NCI-H526 treated with DMSO at 0.1 percent for 48 hours (cell line): ENCODE results near the gene FOSL2.

ENCODE experiments used
- DNase-seq: peaks from one replicate; lab custom pipeline; 2025; lab: John Stamatoyannopoulos, UW

Gene FOSL2

GRCh38 chr2:28412625-28413151 is 20.0 kb downstream of the FOSL2 start:
- DNase-seq: no peak

DNA sequence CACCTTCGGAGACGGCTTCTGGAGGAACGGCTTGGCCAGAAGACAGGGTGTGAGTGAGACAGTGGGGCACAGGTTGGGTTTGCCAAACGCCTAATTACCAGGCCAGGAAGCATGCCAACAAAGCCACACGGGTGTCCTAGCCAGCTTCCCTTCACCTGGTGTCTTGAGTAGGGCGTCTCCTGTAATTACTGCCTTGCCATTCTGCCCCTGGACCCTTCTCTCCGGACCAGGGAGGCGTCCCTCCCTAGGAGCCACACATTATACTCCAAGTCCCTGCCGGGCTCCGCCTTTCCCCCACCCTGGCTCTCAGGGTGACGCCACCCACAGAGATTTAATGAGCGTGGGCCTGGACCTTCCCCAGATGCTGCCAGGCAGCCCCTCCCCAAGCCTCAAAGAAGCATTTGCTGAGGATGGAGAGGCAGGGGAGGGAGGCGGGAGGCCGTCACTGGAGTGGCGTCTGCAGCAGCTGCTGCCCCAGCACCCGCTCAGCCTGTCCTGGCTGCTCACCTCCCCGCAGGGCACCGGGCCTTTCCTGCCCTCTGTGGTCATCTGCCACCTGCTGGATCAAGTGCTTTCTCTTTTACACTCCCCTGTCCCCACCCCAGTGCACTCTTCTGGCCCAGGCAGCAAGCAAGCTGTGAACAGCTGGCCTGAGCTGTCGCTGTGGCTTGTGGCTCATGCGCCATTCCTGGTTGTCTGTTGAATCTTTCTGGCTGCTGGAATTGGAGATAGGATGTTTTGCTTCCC is 20.7 kb downstream of the FOSL2 start:
- DNase-seq: no peak

DNA sequence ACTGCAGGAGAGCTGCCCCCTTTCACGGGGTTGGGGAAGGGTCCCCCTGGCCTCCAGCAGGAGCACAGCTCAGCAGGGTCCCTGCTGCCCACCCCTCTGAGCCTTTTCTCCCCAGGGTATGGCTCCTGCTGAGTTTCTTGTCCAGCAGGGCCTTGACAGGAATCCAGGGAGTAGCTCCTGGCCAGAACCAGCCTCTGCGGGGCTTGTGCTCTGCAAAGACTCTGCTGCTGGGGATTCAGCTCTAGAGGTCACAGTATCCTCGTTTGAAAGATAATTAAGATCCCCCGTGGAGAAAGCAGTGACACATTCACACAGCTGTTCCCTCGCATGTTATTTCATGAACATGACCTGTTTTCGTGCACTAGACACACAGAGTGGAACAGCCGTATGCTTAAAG is 21.2 kb downstream of the FOSL2 start:
- no peak for DNase-seq

DNA sequence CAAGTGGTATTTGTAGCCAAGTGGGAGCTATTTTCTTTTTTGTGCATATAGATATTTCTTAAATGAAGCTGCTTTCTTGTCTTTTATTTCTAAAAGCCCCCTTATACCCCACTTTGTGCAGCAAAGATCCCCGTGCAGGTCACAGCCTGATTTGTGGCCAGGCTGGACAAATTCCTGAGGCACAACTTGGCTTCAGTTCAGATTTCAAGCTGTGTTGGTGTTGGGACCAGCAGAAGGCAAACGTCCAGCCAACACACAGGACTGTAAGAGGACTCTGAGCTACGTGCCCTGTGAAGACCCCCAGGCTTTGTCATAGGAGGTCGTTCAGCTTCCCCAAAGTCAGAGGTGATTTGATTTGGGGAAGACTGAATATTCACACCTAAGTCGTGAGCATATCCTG is 21.9 kb downstream of the FOSL2 start:
- DNase-seq: no peak

DNA sequence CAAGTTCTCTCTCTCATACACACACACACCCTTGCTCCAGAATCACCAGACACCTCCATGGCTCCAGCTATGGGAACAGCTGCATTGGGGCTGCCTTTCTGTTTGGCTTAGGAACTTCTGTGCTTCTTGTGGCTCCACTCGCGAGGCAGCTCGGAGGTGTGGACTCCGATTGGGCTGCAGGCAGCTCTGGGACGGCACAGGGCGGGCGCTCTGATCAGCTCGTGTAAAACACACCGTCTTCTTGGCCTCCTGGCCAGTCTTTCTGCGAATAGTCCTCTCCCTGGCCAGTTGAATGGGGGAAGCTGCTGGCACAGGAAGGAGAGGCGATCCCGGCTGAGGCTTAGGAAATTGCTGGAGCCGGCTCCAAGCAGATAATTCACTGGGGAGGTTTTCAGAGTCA is 22.4 kb downstream of the FOSL2 start:
- no peak for DNase-seq

DNA sequence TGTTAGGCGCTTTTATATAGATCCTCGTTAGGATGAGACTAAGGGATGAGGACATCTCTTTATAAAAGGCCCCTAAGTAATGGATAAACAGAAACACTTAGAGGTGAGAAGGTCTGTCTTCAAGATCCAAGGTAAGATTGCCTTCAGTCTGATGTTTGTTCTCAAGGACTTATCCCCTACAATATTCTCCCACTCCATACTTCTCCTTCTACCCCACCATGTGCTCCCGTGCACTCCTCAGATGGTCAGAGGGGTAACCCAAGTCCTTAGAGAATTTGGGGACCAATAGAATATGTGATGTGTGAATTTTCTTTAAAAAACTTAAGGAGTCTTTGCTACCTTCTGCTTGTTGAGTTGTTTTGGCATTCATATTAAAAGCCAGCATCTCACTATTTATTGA is 23.1 kb downstream of the FOSL2 start:
- no peak for DNase-seq

GRCh38 chr2:28419003-28419402 is 26.3 kb downstream of the FOSL2 start:
- DNase-seq: no peak

DNA sequence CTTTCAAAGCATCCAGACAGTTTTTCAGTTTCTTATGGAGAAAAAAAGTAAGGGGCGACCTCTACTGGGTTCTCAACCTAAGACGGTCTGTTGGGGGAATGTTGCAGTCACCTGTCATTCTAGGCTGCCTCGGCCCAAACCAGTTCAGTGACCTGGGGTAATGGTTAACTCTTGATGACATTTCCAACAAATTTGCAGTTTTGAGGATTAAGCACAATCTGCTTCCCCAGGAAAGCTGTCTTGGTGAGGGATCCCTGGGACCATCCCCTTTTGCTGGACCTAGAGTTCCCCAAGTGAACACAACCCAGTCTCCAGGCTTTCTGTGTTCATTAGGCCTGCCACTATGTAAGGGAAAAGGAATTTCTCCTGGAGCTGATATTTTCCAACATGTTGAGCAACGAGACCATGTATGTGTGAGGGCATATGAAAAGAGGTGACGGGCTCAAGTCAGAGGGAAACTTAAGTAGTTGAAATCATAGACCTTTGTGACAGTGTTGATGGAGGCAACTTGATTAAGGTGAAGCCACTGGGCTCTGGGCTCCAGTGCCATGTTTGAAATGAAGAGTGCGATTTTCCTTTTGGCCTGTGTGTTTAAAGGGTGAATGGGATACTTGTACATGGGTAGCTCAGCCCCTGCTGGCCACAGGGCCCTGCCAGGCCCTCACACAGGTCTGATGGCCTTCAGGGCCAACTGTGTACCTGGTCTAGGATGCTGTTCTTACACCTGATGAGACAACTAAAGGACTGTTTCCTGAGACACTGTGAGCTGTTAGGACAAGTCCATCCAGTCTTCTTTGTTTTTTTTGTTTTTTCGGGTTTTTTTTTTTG is 27.0 kb downstream of the FOSL2 start:
- no peak for DNase-seq

DNA sequence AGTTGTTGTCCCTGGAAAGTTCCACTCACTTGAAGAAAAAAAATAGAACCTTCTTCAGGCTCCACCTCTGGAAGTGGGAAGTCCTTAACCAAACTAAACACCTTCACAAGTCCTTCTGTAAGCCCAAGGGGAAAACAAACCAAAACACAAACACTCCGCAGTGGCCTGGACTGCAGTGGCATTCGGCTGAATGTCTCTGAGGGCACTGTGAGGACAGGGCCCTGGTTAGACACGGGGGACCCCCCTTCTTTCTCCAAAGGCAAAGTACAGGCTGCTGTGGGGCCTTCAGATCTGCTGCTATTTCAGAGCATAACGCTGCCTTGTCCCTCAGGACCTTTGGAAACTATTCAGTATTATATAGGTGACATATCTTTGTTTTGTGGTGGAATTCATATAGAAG is 28.1 kb downstream of the FOSL2 start:
- no peak for DNase-seq

DNA sequence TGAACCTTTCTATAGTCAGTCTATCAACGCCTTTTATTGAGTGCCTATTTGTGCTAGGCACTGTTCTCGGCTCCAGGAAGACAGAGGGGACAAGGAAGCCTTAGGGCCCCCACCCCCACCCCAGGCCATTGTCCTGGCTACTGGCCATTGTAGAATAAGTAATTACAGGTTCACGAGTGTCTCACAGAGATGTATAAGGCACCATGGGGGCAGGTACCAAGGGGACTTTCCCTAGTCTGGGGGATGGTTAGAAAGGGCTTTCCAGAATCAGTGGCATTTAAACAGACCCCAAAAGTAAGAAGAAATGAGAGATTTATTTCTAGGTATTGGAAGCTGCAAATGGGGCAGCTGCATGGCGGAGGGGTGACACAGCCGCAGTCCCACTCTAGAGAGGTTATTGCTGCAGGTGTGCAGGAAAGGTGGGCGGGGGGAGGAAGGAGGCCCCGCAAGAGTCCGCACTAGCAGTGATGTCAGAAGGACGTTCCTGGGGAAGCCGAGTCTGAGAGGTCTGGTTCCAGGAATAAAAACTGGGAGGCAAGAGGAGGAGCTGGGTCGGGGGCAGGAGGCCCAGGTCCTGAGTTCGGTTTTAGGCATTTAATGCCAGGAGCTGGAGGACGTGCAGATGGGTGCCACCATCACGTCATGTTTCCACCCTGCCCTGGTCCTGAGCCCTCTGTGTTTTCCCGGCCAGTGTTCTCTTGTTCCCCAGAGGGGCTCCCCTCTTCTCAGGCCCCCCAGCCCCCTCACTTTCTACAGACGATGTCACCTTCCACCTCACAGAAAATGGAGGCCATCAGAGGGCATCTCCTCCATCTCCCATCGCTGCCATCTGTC is 30.5 kb downstream of the FOSL2 start:
- no peak for DNase-seq

GRCh38 chr2:28423856-28424605 is 31.4 kb downstream of the FOSL2 start:
- DNase-seq: no peak

GRCh38 chr2:28424799-28425463 is 32.3 kb downstream of the FOSL2 start:
- no peak for DNase-seq

- no peak for DNase-seq
Measured at GRCh38 chr2:28425464-28425835, 32.8 kb downstream of the FOSL2 start.

DNA sequence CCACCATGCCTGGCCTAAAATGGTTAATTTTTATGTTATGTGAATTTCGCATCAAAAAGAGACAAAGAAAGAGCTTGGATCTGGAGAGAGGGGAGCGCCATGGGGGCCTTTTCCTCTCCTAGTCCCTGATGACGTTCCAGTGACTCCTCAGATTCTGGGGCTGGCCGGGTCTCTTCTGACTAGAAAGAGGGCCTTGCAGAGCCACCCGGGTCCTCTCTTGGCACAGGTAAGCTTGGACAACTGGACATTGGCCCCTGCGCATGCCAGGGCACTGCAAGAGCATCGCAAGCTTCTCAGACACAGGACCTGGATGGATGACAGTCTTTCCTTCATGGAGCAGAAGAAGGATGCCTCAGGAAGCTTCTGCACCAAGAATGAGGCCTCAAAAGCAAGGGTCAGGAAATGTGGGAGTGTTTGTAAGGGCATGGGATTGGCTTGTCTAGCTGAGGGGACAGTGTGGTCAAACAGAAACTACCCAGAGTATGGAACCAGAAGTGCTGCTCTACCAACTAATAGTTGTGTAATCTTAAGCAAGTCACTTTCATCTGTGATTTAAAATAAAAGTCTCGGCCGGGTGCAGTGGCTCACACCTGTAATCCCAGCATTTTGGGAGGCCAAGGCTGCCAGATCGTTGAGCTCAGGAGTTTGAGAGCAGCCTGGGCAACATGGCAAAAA is 35.2 kb downstream of the FOSL2 start:
- no peak for DNase-seq

DNA sequence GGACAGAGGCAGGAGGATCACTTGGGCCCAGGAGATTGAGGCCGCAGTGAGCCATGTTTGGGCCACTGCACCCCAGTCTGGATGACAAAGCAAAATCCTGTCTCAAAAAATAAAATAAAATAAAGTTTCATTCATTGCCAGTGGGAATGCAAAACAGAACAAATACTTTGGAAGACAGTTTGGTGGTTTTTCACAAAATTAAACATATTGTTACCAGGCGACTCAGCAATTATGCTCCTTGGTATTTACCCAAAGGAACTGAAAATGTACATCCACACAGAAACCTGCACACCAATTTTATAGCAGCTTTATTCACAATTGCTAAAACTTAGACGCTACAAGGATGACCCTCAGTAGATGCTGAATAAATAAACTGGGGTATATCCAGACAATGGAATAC is 35.8 kb downstream of the FOSL2 start:
- no peak for DNase-seq

DNA sequence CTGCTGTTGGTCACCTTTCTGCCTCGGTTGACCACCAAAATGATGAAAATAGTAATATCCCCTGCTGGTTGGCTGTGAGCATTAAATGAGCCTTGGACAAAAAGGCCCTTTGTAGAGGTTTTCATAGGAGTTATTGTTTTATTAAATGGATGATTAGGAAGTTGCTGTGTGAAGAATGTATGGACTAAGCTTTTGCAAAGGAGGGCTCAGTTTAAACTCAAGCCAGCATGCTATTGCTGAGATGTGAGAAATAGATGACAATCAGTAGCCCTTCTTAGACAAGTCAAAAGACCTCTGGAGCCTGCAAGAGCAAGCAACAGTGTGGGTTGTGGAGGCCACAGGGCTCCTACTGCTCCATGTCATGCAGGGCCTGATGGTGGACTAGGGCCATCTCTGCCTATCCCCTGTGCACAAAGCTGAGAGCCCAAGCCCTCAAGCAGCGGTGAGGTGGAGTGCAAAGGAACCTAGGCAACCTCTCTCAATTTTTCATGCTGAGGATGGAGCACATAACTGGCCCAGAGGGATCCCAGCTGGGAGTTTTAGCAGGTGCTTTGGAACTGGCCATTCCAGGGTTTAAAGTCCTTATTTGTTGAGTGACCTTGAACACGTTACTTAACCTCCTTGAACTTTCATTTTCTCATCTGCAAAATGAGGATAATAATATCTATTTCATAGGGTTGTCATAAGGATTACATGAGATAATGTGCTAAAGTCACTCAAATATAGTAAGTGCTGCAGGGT is 37.1 kb downstream of the FOSL2 start:
- no peak for DNase-seq

DNA sequence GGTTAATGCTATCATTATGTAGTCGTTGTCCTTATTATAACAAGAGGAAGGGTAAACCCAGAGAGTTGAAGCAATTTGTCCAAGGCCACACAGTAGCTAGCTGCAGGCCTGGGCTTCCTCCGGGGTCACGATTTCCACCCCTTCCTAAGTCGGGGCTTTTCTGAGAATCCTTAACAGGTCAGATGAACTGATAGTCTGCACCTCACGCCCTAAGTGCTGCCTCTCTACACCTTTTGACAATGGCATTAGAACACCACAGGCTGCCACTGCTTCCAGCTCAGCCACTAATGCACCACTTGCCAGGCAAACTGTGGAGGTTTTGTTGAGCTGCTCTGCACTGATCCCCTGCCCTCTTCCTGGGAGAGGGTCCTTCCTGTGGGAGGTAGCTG is 37.7 kb downstream of the FOSL2 start:
- no peak for DNase-seq

GRCh38 chr2:28430788-28431418 is 38.2 kb downstream of the FOSL2 start:
- DNase-seq: no peak

- no peak for DNase-seq
Measured at GRCh38 chr2:28431741-28432140, 39.1 kb downstream of the FOSL2 start.
